Globus pallidus (tissue), 1 donor: ENCODE data around the gene NDUFA13.

Experiments
- DNase-seq: peaks from one replicate; pipeline ENCODE4 v3.0.0-alpha.2; 2015; ENCODE audit warnings: low spot score

NDUFA13 gene

GRCh38 chr19:19532806-19533701 lies 17.0 kb downstream of the NDUFA13 start:
- DNase-seq: no peak

GRCh38 chr19:19533841-19534240 lies 17.8 kb downstream of the NDUFA13 start:
- DNase-seq: no peak

DNA sequence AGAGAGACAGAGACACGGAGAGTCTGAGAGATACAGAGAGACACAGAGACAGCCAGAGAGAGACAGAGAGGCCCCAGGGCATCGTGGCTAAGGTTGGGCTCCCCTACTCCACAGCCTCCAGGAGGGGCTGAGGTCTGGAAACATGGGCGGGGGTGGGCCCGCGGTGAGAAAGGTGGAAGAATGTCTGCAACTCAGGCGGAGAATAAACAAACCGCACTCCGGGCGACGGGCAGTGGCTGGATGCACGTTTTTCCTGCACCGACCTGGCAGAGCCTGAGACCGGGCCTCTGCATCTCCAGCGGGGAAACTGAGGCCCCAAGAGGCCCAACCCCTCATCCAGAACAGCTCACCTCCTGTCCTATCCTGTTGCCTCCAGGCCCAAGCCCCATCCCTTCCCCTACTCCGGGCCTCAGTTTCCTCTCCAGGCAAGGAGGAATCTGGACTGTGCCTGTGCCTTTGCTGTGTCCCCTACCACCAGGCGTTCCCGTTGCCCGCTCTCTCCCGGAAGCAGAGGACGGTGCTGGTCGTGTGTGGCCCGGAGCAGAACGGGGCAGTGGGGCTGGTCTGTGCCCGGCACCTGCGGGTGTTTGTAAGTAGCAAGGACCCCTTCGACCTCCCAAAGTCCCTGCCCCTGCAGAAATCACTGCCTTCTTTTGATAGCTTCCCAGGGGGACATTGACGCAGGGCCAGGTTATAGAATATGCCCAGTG lies 18.7 kb downstream of the NDUFA13 start:
- DNase-seq: no peak

DNA sequence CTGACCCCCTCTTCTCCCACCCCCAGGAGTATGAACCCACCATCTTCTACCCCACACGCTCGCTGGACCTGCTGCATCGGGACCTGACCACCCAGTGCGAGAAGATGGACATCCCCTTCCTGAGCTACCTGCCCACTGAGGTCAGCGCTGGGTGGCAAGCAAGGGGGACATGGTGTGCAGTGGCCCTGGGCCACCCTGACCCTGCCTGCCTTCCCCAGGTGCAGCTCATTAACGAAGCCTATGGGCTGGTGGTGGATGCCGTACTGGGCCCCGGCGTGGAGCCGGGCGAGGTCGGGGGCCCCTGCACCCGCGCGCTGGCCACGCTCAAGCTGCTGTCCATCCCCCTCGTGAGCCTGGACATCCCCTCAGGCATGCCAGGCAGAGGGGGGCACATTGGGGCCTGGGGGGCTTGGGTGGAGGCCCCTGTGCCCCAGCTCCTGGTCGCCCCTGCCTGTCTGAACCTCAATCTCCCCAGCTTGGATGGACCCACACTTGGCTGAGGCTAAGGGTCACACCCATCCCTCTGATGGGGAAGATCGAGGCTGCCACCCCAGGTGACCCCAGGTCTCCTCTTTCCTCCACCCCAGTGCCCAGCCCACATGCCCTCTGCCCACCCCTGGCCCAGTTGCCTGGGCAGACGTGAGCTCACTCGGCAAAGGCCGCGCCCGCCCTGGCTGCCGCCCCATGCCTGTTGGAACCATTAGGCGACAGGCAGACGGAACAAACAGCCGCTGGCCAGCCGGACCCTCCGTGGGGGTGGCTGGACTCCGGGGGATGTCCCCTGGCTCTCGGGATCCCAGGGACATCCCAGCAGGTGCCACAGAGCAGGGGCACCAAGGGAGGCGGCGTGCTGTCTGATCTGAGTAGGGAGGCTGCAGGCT lies 19.5 kb downstream of the NDUFA13 start:
- DNase-seq: no peak

DNA sequence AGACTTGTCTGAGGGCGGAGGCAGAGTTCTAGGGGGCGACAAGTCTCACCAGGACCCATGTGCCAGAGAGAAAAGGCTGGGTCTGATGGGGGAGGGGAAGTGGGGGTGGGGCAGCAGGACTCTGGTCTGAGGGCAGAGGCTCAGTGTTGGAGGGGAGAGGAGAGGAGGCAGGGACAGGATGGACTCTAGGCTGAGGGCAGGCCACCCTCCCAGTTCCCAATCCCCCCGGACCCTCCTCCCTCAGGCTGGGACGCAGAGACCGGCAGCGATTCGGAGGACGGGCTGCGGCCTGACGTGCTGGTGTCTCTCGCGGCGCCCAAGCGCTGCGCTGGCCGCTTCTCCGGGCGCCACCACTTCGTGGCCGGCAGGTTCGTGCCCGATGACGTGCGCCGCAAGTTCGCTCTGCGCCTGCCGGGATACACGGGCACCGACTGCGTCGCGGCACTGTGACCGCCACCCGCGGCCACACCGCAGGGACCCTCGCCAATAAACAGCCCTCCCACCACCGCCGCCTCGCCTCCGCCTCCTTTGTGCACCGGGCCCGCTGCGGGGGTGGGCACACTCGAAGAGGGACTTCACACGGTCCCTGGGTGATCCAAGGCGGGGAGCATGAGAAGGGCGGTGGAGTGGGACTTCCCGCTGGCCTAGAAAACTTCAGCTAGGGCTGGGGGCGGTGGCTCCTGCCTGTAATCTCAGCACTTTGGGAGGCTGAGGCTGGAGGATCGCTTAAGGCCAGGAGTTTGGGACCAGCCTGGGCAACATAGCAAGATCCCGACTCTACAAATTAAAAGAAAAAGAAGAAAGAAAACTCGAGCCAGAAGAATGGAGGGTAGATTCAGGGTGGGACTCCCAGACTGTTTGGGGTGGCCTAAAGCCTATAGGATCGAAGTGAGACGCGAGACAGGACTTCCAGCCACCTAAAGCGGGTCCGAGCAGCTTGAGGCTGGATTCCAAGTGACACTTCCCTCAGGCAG lies 21.3 kb downstream of the NDUFA13 start:
- no peak for DNase-seq

- no peak for DNase-seq
These were observed 22.2 kb downstream of the NDUFA13 start, which contains the start of gene CILP2 for GRCh38 chr19:19538061-19538784. Gene CILP2, plus strand, starts transcription at chr19:19538265. Its CDS starts 85 bp downstream, at chr19:19538350.

DNA sequence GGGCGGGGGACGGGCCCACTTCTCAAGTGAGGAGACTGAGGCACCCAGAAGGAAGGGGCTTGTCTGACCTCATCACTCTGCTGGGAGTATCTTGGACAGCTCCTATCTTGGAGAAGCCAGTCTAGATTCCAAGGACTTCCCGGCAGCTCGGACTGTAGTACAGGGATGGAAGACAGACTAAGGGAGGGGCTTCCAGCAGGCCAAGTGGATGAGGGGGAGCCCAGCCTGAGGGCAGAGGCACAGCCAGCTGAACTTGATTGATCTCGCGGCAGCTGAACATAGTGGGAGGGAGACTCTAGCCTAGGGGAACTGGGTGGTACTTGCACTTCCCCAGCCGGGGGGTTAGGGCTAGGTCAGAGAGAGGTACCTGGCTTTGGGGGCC lies 22.8 kb downstream of the NDUFA13 start:
- DNase-seq: no peak

- no peak for DNase-seq
These were observed 23.7 kb downstream of the NDUFA13 start for GRCh38 chr19:19539698-19540063.

GRCh38 chr19:19540064-19540714 lies 24.2 kb downstream of the NDUFA13 start:
- DNase-seq: no peak

DNA sequence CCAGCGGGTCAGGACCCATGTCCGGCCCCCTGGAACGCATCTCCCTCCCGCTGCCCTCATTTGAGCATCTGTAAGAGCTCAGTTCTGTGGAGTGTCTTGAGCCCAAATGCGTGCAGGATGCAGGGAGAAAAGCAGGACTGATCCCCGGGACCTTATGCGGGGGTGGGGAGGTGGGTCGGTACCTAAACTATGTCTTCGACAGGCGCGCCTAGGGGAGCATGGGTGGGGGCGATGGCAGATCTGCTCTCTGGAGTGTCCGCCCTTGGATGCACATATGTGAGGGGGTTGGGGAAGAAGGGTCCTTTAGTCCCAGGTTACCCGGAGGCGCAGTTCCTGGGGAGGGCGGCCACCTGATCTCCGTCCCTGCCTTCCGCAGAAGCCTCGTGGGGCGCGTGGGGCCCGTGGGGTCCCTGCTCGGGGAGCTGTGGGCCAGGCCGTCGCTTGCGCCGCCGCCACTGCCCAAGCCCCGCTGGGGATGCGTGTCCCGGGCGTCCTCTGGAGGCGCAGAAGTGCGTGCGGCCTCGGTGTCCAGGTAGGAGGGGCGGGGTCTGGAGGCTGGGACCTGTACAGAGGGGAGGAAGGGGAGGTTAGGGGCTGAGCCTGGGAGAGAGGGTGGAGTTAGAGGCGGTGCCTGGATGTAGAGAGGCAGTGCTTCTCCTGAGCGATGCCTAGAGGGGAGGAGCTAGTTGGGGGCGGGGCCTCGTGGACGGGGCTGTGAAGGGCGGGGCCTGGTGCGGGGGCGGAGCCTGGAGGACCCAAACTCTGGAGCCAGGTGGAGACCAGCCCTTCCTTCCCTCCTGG lies 24.9 kb downstream of the NDUFA13 start:
- DNase-seq: no peak

- DNase-seq: no peak
These were observed 25.6 kb downstream of the NDUFA13 start for GRCh38 chr19:19541616-19542015.

DNA sequence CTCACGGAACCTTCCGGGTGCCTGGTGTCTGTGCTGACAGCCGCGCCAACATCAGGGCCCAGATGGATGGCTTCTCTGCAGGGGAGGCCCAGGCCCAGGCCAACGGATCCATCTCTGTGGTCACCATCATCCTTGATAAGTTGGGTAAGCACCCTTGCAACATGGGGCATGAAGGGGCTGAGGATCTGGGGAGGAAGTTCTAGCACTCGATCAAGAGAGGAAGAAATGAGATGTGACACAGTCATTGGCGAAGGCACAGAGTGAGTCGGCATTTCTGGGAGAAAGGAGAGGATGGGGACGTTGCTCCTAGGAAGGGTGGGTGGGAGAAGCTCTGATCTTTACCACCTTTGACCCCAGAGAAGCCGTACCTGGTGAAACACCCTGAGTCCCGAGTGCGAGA lies 26.5 kb downstream of the NDUFA13 start:
- DNase-seq: no peak

DNA sequence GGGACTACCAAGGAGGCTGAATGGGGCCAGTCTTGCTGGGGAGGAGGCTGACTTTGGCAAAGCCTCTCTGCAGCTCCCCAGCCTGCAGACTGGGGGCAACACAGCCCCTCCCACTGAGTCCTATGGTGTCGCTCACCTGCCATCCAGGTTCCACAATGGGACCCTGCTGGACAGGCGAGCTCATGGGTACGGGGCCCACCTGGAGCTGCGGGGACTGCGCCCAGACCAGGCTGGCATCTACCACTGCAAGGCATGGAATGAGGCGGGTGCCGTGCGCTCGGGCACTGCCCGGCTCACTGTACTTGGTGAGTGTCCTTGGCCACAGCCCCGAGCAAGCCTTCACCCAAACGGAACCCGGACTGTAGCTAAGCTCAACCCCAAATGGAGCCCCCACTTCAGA lies 27.1 kb downstream of the NDUFA13 start:
- DNase-seq: no peak

DNA sequence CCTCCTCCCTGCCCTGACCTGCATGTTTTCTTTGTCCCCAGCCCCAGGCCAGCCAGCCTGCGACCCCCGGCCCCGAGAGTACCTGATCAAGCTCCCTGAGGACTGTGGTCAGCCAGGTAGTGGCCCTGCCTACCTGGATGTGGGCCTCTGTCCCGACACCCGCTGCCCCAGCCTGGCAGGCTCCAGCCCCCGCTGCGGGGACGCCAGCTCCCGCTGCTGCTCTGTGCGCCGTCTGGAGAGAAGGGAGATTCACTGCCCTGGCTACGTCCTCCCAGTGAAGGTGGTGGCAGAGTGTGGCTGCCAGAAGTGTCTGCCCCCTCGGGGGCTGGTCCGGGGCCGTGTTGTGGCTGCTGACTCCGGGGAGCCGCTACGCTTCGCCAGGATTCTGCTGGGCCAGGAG lies 27.6 kb downstream of the NDUFA13 start:
- no peak for DNase-seq

DNA sequence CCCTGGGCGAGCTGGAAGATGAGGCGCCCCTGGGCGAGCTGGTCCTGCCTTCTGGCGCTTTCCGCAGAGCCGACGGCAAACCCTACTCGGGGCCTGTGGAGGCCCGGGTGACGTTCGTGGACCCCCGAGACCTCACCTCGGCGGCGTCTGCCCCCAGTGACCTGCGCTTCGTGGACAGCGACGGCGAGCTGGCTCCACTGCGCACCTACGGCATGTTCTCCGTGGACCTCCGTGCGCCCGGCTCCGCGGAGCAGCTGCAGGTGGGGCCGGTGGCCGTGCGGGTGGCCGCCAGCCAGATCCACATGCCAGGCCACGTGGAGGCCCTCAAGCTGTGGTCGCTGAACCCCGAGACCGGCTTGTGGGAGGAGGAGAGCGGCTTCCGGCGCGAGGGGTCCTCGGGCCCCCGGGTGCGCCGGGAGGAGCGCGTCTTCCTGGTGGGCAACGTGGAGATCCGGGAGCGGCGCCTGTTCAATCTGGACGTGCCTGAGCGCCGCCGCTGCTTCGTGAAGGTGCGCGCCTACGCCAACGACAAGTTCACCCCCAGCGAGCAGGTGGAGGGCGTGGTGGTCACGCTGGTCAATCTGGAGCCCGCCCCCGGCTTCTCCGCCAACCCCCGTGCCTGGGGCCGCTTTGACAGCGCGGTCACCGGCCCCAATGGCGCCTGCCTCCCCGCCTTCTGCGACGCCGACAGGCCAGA lies 28.4 kb downstream of the NDUFA13 start:
- no peak for DNase-seq

DNA sequence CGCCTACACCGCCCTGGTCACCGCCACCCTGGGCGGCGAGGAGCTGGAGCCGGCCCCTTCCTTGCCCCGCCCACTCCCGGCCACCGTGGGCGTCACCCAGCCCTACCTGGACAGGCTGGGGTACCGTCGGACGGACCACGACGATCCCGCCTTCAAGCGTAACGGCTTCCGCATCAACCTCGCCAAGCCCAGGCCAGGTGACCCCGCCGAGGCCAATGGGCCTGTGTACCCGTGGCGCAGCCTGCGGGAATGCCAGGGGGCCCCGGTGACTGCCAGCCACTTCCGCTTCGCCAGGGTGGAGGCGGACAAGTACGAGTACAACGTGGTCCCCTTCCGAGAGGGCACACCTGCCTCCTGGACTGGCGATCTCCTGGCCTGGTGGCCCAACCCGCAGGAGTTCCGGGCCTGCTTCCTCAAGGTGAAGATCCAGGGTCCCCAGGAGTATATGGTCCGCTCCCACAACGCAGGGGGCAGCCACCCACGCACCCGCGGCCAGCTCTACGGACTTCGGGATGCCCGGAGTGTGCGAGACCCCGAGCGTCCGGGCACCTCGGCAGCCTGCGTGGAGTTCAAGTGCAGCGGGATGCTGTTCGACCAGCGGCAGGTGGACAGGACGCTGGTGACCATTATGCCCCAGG lies 29.0 kb downstream of the NDUFA13 start:
- no peak for DNase-seq

DNA sequence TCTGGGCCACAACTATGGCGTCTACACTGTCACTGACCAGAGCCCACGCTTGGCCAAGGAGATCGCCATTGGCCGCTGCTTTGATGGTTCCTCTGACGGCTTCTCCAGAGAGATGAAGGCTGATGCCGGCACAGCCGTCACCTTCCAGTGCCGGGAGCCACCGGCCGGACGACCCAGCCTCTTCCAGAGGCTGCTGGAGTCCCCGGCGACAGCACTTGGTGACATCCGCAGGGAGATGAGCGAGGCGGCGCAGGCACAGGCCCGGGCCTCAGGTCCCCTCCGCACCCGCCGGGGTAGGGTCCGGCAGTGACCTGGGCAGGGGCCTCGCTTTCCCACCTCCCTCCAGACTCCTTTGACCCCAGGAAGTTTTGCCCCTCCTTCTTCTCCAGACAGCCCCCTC lies 29.7 kb downstream of the NDUFA13 start:
- DNase-seq: no peak

DNA sequence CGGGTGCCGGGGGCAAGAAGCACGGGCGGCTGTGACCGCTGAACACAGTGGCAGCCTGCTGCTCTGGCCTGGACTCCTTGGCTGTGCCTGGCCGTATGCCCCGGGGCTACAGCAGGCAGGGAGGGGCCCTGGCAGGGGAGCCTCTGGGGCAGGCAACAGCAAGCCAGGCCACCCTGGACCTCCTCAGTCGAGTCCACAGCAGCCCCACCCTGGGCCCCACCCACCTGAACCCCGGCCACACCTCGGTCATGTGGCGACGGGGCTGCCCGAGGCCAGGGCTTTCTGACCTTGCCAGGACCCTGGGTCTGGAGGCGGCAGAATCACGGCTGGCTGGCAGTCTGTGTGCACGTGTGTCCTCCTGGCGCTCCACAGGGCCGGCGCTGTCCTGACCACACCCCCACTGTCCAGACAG lies 30.7 kb downstream of the NDUFA13 start:
- no peak for DNase-seq
